DMS79 treated with DMSO at 0.1 percent for 48 hours (cell line): ENCODE measurements around the gene FAM78A.
"Not testable (repeated sequence)": the region's sequence is repeated elsewhere in the genome, so short reads cannot be mapped to it uniquely, and the experiment has no call there.

ENCODE experiments used
- DNase-seq: peaks from one replicate; lab custom pipeline; 2025; lab: John Stamatoyannopoulos, UW

The FAM78A gene

GRCh38 chr9:131263033-131263343, 13.3 kb downstream of the FAM78A start:
- DNase-seq: not testable (repeated sequence)

- DNase-seq: no peak
Observed at GRCh38 chr9:131262327-131263032, 13.8 kb downstream of the FAM78A start.

DNA sequence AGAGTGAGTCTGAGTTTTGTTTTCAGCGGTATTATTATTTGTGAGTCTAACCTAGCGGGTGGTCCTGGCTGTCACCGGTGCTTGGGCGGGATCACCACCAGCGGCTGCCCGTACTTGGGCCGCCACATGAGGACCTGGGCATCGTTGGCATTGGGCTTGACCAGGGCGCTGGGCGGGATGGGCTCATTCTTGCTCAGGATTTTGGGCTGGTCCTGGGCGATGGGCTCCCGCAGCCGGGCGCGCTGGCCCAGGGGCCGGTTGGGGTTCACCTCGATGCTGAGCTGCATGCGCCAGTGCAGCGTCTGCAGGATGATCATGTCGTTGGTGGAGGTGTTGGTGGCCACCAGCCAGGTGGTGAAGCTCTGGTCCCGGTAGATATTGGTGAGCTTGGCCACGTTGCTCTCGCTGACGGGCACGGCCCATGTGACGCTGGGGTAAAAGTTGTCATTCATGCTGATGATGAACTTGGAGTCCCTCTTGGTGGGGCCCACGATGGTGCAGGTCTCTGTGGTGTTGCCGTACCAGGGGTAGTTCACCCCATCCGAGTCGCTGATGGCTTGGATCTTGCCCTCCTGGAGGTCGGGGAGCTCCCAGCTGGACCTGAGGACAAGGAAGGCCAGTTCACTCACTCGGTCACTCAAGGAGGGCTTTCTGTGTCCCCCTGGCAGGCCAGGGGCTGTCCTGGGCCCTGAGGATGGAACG, 15.4 kb downstream of the FAM78A start:
- DNase-seq: no peak

GRCh38 chr9:131259916-131260597, 16.3 kb downstream of the FAM78A start:
- no peak for DNase-seq

DNA sequence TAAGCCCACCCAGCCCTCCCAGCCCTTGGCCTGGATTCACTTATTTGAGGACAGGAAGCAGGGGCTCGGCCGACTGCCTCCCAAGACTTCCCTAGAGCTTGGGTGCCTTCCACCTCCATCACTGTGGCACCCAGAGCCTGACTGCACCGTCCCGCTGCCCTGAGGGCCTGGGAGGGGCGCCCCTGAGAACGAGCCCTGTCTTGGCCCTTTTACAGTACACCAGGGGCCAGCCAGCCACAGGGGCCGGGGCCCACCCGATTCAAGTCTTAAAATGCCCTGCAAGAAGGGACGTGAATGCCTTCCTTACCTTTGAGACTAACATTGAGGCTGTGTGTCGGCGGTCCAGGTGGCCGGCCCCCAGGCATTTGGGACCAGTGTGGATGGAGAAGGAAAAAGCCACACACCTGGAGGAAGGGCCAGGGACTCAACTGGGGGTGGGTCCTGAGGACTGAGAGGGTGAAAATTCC, 16.8 kb downstream of the FAM78A start:
- DNase-seq: no peak

- DNase-seq: no peak
Observed at GRCh38 chr9:131258698-131259431, 17.4 kb downstream of the FAM78A start.

- DNase-seq: no peak
Observed at GRCh38 chr9:131258186-131258585, 18.1 kb downstream of the FAM78A start.

GRCh38 chr9:131257266-131258025, 18.9 kb downstream of the FAM78A start:
- DNase-seq: no peak

GRCh38 chr9:131255676-131256197, 20.6 kb downstream of the FAM78A start:
- DNase-seq: peak; percentile 53

- no peak for DNase-seq
Observed at GRCh38 chr9:131254626-131255025, 21.7 kb downstream of the FAM78A start.

- no peak for DNase-seq
Observed at GRCh38 chr9:131253891-131254491, 22.3 kb downstream of the FAM78A start.

DNA sequence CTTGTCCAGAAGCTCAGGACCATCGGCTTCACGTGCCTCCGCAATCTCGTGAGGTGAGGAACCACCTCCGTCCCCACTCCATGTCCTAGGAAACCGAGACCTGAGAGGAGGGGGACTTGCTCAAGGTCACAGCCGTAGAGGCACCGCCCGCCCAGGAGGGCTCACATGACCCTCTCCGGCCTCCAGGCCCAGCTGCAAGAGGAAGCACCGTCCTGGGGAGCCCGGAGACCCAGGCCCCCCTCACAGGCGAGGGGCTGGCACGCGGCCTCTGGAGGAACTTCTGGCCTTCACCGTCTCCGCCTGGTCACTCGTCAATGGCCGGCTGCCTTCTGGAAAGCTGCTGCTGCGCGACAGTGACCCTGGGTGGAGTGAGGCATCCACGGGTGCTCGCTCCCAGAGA, 24.2 kb downstream of the FAM78A start:
- DNase-seq: no peak

DNA sequence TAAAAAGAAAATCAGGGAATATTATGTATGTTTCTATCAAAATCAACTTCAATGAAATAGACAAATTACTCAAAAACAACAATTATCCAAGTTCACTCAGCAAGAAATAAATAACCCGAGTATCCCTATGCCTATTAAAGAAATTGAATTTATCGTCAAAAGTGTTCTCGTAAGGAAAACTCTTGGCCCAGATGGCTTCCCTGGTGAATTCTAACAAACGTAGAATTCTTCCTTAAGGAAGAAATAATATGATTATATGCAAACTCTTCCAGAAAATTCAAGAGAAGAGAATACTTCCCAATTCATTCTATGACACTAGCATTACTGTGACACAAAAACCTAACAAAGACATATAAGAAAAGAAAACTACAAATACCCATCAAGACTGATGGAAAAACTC, 29.7 kb downstream of the FAM78A start:
- DNase-seq: no peak

DNA sequence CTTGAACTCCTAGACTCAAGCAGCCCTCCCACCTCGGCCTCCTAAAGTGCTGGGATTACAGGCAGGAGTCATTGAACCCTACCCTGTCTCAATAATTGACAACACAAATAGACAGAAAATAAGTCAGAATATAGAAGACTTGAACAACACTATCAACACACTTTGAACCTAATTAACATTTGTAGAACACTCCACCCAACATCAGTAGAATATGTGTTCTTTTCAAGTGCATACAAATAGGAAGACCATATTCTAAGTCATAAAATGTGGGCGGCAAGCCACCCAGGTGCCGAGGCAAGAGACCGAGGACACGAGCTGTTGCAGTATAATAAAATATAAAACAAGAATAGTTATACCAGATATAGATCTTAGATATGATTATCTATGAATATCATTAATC, 32.0 kb downstream of the FAM78A start:
- not testable (repeated sequence) for DNase-seq

GRCh38 chr9:131240047-131240921, 36.0 kb downstream of the FAM78A start:
- peak; percentile 15 for DNase-seq

DNA sequence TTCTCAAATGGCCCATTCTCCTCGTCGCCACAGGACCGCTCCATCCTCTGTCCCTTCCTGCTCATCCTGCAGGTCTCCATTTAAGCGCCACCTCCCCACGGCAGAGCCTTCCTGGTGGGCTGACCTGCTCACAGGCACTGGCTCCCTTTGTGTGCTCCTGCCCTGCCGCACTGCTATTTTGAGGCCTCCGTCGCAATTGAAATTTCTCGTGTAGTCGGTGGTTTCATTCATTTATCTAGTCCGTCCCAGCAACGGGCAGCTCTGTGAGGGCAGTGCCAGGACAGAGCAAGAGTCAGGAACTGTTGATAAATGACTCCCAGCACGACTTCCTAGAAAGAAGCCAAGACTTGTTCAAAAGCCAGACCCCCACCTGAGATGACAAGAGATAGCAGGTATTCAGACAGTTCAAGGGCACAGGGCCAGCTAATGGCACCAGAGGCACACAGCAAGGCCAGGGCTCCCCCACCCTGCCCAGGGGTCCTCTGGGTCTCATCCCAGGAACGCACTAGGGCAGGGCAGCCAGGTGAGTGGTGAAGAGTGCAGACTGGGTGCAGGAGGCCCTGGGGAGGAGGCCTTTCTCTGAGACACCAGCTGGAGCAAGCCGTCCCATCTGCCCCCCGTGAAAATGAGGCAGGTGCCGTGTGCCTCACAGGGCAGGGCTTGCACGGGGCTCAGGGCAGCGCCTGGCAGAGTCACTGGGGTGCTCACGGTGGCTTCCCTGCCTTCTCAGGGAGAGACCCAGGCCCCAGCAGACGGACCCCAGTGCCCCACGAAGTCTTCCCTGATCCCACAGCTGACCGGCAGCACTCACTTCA, 36.9 kb downstream of the FAM78A start:
- DNase-seq: no peak

GRCh38 chr9:131238402-131239021, 37.8 kb downstream of the FAM78A start:
- no peak for DNase-seq

DNA sequence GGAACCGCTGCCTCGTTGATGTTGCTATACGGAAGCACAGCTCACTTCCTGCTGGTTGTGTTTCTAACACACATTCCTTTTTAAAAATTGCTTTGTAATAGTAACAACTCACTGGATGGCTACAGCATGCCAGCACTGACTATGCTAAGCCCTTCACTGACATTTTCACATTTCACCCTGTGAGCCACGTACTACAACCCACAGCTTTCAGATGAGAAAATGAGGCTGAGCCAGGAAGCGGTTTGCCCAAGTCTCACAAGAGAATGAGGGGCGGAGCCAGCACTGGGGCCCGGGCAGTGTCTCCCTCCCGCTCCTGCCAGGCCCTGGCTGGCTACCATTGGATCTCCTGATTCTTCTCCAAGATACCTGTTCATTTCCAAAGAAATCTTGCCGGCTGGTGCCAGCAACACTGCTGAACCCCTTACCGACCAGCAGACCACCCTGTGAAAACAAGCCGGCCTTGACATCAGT, 38.3 kb downstream of the FAM78A start:
- DNase-seq: no peak

- DNase-seq: no peak
Observed at GRCh38 chr9:131237291-131237690, 39.0 kb downstream of the FAM78A start.
